HepG2 (cell line): ENCODE data around the gene RPS28. TPM values are rescaled to one million over a fixed set of nuclear protein-coding genes. Genes with fewer than 3 reads are reported as not detected.
A peak's percentile ranks its signal among the peaks of the same experiment; 100 is the strongest.

ENCODE experiments used
- CHCHD3 ChIP-seq: sonication (generic); formaldehyde crosslinking; IDR thresholded peaks from 2 replicates; pipeline ENCODE4 v1.8.0; 2022; ENCODE audit warnings: mild to moderate bottlenecking, missing genetic modification reagents, moderate library complexity
- JUNB ChIP-seq: sonication (generic); formaldehyde crosslinking; IDR thresholded peaks from 2 replicates; pipeline ENCODE4 v1.8.0; 2022; ENCODE audit warnings: missing genetic modification reagents, mild to moderate bottlenecking, borderline replicate concordance
- MIER3 ChIP-seq: IDR thresholded peaks from 2 replicates; pipeline ENCODE4 v1.6.1; 2016; ENCODE audit warnings: missing compliant biosample characterization, borderline replicate concordance
- MTA1 ChIP-seq: sonication (generic); formaldehyde crosslinking; IDR thresholded peaks from 2 replicates; pipeline ENCODE4 v1.4.0; 2020; ENCODE audit warnings: missing genetic modification reagents, mild to moderate bottlenecking, borderline replicate concordance
- SIX4 ChIP-seq: sonication (generic); formaldehyde crosslinking; IDR thresholded peaks from 2 replicates; pipeline ENCODE4 v1.4.0; 2020; ENCODE audit warnings: missing genetic modification reagents
- SMAD3 ChIP-seq: sonication (generic); formaldehyde crosslinking; IDR thresholded peaks from 2 replicates; pipeline ENCODE4 v1.4.0; 2020; ENCODE audit warnings: missing genetic modification reagents
- SMYD3 ChIP-seq: sonication (generic); formaldehyde crosslinking; IDR thresholded peaks from 2 replicates; pipeline ENCODE4 v1.8.1; 2023; ENCODE audit warnings: mild to moderate bottlenecking, missing genetic modification reagents
- U2AF1 ChIP-seq: fragments of 200-400 bp; formaldehyde crosslinking; optimal IDR thresholded peaks from 2 replicates; pipeline ENCODE3; 2017; ENCODE audit warnings: mild to moderate bottlenecking, low read depth, low read length
- ZFAT ChIP-seq: sonication (generic); formaldehyde crosslinking; conservative IDR thresholded peaks from 2 replicates; pipeline ENCODE4 v1.8.1; 2023; ENCODE audit warnings: missing genetic modification reagents, inconsistent platforms
- ZIK1 ChIP-seq: sonication (generic); formaldehyde crosslinking; IDR thresholded peaks from 2 replicates; pipeline ENCODE4 v1.5.0; 2020; ENCODE audit warnings: mild to moderate bottlenecking, low read depth, missing genetic modification reagents, borderline replicate concordance
- ZNF10 ChIP-seq: sonication (generic); formaldehyde crosslinking; IDR thresholded peaks from 2 replicates; pipeline ENCODE4 v1.4.0; 2020; ENCODE audit warnings: mild to moderate bottlenecking, low read depth, missing genetic modification reagents, borderline replicate concordance
- ZNF317 ChIP-seq: sonication (generic); formaldehyde crosslinking; IDR thresholded peaks from 2 replicates; pipeline ENCODE4 v1.5.0; 2020; ENCODE audit warnings: mild to moderate bottlenecking, missing genetic modification reagents
- ZNF326 ChIP-seq: sonication (generic); formaldehyde crosslinking; IDR thresholded peaks from 2 replicates; pipeline ENCODE4 v1.4.0; 2020; ENCODE audit warnings: missing genetic modification reagents, borderline replicate concordance
- ZNF367 ChIP-seq: sonication (generic); formaldehyde crosslinking; IDR thresholded peaks from 2 replicates; pipeline ENCODE4 v1.4.0; 2020; ENCODE audit warnings: missing genetic modification reagents, borderline replicate concordance
- ZNF552 ChIP-seq: sonication (generic); formaldehyde crosslinking; IDR thresholded peaks from 2 replicates; pipeline ENCODE4 v1.9.0; 2022; ENCODE audit warnings: missing genetic modification reagents, mild to moderate bottlenecking, borderline replicate concordance
- polyA plus RNA-seq, 8 experiments: library from polyadenylated mRNA; depleted of rRNA in 3 of 8; stranded (reverse) in 7 of 8; unstranded in 1 of 8; fragments of >200 nt; fragmentation: Illumina TruSeq in 4 of 8; extraction: Trizol in 4 of 8; gene quantifications; 2 replicates each; pipeline versions ENCODE4 v1.2.1 to v1.2.3, GENCODE V29; 2011 to 2016; ENCODE audit warnings: low read depth in 4 of 8, missing spikeins in 1 of 8, mixed read lengths in 1 of 8; ENCODE audit not compliant: insufficient read depth in 1 of 8
- total RNA-seq, 5 experiments: library from RNA; depleted of rRNA; stranded (reverse); fragments of >200 nt; fragmentation: Illumina TruSeq; extraction: Trizol; gene quantifications; 2 replicates each; pipeline ENCODE4 v1.2.3, GENCODE V29; 2016; ENCODE audit warnings: low read depth in 1 of 5
- TF ChIP-seq, protein P1 (sequence below), 2 experiments: sonication (generic) in 1 of 2; formaldehyde crosslinking in 1 of 2; IDR thresholded peaks; 2 replicates each; pipeline versions ENCODE4 v1.4.0 to v1.6.1; 2018 to 2020; ENCODE audit warnings: missing genetic modification reagents in 2 of 2, borderline replicate concordance in 1 of 2, low read depth in 1 of 2, mild to moderate bottlenecking in 1 of 2, missing biosample characterization in 1 of 2
- TF ChIP-seq, protein P2 (sequence below): sonication (generic); formaldehyde crosslinking; IDR thresholded peaks from 2 replicates; pipeline ENCODE4 v1.5.0; 2020; ENCODE audit warnings: missing genetic modification reagents
- TF ChIP-seq, protein P3 (sequence below): sonication (generic); formaldehyde crosslinking; IDR thresholded peaks from 2 replicates; pipeline ENCODE4 v1.9.0; 2021; ENCODE audit warnings: missing genetic modification reagents, borderline replicate concordance

RPS28 gene
- total and polyA plus RNA-seq, 2 of the 13 experiments (the other 11 are each of a cell fraction or from before 2014, with no cell fraction given), result 281 to 545 TPM

DNA sequence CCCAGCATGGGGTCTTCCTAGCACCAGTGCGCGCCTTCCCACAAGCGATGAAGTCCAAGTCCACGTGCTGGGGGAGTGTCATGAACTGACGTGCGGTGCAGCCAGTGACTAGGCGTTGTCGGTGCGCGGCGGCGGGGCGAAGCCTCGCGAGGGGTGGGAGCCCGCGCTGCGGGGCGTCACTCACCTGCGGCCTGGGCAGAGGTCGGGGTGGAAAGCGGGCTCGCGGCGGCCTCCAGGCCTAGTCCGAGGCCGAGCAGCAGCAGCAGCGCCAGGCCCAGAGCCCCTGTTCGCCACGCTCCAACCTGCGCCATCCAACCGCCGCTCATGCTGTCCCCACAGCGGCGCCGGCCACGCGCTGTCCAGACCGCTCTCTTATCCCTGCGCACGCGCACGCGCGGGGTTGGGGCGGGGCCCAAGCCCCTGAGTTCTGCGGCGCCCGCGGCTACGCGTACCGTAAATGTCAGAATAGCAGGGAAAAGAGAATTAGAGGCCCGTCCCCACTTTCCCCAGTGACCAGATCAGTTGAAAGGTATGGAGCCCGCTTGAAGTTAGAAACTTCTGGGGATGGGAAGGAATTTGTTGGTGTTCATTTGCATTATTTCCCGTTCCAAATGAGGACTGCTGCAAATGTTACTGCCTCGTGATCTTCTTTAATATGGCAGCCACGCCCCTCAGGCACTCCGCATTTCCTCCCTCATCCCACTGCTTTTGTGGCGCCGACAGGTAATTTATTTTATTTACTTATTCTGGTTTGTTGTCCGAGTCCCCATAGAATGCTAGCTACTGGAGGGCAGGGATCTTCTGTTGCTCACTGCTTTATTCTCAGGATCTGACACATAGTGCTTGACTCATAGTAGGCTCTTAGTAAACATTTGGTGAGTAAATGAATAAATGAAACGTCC, 13.1 kb upstream of the RPS28 start, which contains the start of gene CD320 (continued):
- TF ChIP-seq, protein P1, sequence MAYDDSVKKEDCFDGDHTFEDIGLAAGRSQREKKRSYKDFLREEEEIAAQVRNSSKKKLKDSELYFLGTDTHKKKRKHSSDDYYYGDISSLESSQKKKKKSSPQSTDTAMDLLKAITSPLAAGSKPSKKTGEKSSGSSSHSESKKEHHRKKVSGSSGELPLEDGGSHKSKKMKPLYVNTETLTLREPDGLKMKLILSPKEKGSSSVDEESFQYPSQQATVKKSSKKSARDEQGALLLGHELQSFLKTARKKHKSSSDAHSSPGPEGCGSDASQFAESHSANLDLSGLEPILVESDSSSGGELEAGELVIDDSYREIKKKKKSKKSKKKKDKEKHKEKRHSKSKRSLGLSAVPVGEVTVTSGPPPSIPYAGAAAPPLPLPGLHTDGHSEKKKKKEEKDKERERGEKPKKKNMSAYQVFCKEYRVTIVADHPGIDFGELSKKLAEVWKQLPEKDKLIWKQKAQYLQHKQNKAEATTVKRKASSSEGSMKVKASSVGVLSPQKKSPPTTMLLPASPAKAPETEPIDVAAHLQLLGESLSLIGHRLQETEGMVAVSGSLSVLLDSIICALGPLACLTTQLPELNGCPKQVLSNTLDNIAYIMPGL (CRISPR knock-in tag; IDR thresholded peaks at IDR 0.05; ENCODE audit: borderline replicate concordance in 1 of 2, low read depth in 1 of 2), result peak; percentile 65 to 84; a peak in 3 of 4 replicates
- peak; percentile 76; the same call in 1 of the 2 replicates for TF ChIP-seq MTA1 (CRISPR knock-in tag)
- peak; percentile 94 for TF ChIP-seq ZNF552 (CRISPR knock-in tag)
- no peak; the same call in 1 of the 2 replicates for TF ChIP-seq ZNF326 (CRISPR knock-in tag)
- peak; percentile 8 for TF ChIP-seq ZNF317 (CRISPR knock-in tag)
- peak; percentile 65 for TF ChIP-seq JUNB (CRISPR knock-in tag)
- TF ChIP-seq U2AF1, result no peak
- peak; percentile 78; the same call in 1 of the 2 replicates for TF ChIP-seq ZIK1 (CRISPR knock-in tag)
- no peak for TF ChIP-seq SMAD3
- TF ChIP-seq, protein P2, sequence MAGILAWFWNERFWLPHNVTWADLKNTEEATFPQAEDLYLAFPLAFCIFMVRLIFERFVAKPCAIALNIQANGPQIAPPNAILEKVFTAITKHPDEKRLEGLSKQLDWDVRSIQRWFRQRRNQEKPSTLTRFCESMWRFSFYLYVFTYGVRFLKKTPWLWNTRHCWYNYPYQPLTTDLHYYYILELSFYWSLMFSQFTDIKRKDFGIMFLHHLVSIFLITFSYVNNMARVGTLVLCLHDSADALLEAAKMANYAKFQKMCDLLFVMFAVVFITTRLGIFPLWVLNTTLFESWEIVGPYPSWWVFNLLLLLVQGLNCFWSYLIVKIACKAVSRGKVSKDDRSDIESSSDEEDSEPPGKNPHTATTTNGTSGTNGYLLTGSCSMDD, result peak; percentile 69; the same call in 1 of the 2 replicates
- TF ChIP-seq CHCHD3, result peak; percentile 91; the same call in 1 of the 2 replicates
- no peak for TF ChIP-seq ZNF10 (CRISPR knock-in tag)
- 0 out of 2 replicates have a peak, but pooled peaks have one; percentile 78 for TF ChIP-seq ZNF367 (CRISPR knock-in tag)
- TF ChIP-seq, protein P3, sequence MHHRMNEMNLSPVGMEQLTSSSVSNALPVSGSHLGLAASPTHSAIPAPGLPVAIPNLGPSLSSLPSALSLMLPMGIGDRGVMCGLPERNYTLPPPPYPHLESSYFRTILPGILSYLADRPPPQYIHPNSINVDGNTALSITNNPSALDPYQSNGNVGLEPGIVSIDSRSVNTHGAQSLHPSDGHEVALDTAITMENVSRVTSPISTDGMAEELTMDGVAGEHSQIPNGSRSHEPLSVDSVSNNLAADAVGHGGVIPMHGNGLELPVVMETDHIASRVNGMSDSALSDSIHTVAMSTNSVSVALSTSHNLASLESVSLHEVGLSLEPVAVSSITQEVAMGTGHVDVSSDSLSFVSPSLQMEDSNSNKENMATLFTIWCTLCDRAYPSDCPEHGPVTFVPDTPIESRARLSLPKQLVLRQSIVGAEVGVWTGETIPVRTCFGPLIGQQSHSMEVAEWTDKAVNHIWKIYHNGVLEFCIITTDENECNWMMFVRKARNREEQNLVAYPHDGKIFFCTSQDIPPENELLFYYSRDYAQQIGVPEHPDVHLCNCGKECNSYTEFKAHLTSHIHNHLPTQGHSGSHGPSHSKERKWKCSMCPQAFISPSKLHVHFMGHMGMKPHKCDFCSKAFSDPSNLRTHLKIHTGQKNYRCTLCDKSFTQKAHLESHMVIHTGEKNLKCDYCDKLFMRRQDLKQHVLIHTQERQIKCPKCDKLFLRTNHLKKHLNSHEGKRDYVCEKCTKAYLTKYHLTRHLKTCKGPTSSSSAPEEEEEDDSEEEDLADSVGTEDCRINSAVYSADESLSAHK, result no peak
- no peak for TF ChIP-seq SIX4
- TF ChIP-seq SMYD3 (CRISPR knock-in tag), result 0 out of 2 replicates have a peak, but pooled peaks have one; percentile 85
- TF ChIP-seq ZFAT, result no peak; the same call in 1 of the 2 replicates
- no peak for TF ChIP-seq MIER3 (CRISPR knock-in tag)
